GM19324 (cell line): ENCODE results near the gene CXCL16.
A peak's percentile ranks its signal among the peaks of the same experiment; 100 is the strongest.

ENCODE experiments used
- ATAC-seq: cut with Tn5 transposase; IDR thresholded peaks from one replicate; pipeline ENCODE4 v1.9.1; 2021; ENCODE audit warnings: mild to moderate bottlenecking, moderate library complexity; ENCODE audit not compliant: unreplicated experiment, low FRiP score

The CXCL16 gene

DNA sequence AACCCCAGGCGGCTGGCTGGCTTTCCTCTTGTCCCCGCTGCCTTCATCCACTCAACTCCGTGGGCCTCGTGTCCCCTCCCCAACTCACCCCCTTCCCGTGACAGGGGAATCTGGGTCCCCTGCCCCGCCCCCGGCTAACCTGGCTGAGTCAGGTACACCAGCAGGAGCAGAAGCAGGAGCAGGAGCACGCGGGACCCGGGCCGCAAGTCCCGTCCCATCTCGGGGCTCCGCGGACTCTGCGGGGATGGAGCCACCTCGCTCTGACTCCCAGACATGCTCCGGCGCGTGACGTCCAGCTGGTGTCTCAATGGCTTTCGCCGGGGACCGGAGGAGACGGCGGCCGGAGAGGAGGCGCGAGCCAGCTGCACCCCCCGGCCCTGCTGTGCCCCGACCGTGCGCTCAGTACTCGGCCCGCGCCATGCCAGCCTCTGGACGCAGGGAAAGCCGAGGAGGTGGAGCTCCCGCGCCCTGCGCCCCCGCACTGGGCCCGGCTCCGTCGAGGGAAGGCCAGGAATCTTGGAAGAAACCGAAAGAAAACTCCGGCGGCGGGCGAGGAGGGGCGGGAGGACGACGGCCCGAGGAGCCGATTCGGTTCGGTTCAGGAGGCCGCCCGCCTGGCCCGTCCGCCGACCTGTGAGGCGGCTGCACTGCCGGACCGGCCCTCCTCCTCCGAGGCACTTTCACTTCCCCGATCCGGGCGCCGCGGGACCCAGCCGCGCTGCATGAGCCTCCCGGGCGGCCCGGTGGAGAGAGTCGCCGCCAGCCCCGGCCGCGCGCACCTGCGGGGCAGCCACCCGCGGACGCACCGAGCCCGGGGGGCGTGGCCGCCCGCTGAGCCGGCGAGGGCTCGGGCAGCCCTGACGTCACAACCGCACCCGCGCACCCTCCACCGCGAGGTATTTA, at the start of gene CXCL16, which contains the start of gene ZMYND15:
Gene CXCL16 (minus strand): TSS at position 807 of the 903 bp plus-strand sequence. CDS start 589 bp downstream, at position 218.
Gene ZMYND15 (plus strand): TSS at position 712 of the 903 bp plus-strand sequence. CDS start 716 bp downstream, outside the sequence.
- peak; percentile 50 for ATAC-seq

DNA sequence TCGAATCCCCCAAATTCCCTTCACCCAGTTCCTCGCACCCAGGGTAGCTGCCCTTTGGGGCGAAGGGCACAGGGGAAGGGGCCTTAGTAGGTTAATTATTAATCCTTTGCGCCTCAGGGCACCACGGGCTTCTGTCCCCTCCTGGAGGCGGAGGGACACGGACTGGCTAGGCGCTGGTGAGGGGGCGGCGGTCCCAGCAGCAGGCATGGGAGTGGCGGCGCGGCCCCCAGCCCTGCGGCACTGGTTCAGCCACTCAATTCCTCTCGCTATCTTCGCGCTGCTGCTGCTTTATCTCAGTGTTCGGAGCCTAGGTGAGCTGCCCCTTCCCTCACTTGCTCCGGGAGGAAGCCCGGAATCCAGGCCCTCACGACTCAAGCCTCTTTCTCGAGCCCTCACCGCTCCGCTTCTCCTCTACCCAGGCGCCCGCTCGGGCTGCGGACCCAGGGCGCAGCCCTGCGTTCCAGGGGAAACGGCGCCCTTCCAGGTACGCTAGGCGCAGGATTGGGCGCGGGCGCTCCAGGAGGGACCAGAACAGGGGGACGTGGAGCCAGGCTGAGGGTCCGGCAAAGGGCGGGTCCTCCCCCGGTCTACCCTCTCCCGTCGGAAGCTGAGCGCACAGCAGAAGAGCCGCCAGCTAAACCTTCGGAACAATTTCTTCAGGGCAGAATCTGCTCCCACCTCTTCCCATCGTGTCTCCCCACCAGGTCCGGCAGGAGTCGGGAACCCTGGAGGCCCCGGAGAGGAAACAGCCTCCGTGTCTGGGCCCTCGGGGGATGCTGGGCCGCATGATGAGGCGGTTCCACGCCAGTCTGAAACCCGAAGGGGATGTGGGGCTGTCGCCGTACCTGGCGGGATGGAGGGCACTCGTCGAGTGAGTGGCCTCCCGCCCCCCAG, 49.3 kb upstream of the CXCL16 start, which contains the start of gene GLTPD2:
Gene GLTPD2 (plus strand): TSS at position 158 of the 894 bp plus-strand sequence. CDS start 48 bp downstream, at position 206.
- no peak for ATAC-seq

GRCh38 chr17:4788159-4788806, 48.6 kb upstream of the CXCL16 start:
- ATAC-seq: no peak

GRCh38 chr17:4786516-4786915, 46.8 kb upstream of the CXCL16 start:
- no peak for ATAC-seq

DNA sequence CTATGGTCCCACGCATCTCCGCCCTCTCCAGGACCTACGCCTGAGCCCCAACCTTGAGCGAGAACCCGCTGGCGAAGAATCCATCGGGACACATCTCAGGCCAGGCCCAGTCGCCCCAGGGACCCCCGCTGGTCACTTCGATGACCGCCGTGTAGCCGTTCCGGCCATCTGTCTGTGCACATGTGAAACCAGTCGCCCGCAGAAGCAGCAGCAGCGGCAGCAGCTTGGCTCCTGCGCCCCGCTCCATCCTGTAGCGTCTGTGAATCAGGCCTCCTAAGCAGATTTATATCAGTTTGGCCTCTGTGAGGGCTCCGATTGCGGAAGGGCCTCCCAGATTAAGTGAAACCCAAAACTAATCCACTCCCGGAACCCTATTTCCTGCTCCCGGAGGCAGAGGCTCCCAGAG, 46.4 kb upstream of the CXCL16 start, which contains the start of gene VMO1:
Gene VMO1 (minus strand): TSS at position 259 of the 406 bp plus-strand sequence. CDS start 12 bp downstream, at position 247.
- no peak for ATAC-seq

DNA sequence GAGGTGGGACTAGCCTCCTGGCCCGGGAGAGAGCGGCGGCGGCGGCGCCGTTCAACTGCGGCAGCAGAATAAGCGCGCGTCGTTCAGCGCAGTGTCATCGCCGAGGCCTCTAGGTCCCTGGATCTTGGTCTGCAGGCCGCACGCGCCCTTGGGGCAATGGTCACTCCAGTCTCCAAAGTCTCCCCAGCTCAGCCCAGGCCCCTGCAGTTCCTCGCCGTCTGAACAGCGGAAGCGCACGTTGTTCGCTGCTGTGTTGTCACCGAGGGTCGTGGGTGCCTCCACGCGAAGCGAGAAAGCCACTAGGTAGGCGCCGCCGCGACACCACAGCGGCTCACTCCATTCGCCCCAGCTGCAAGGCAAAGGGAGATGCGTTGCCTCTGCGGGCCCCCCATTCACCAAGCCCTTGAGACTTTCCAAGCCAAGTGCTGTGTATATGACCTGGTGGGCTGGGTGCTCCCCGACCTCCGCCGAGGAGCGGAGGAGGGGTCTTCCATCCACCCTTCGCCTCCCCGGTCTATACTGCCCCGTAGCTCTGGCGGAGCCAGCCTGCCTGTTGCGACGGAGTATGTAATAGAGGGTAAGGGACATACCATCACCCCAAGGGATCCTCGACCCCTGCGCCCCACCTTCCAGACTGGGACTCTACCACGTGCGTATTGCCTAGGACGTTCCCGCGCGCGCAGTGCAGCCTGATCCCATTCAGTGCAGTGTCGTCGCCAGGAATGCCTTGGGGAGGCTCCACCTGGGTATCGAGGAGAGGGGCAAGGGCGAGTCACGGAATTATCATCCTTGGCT, 45.8 kb upstream of the CXCL16 start:
- no peak for ATAC-seq

DNA sequence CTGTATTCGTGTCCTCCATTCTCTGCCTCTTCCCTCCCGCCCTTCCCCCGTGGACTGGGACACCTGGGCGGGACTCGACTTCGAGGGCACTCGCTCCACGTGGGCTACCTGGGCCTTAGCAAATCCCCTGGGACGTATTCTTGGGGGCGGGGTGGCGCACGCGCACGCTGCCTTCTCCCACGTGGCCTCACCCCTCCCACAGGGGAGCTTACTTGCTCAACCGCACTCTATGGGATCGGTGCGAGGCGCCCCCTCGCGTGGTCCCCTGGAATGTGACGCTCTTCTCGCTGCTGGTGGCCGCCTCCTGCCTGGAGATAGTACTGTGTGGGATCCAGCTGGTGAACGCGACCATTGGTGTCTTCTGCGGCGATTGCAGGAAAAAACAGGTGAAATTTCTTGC, 42.9 kb upstream of the CXCL16 start:
- no peak for ATAC-seq

- ATAC-seq: no peak
These were observed 40.7 kb upstream of the CXCL16 start for GRCh38 chr17:4780325-4780955.

DNA sequence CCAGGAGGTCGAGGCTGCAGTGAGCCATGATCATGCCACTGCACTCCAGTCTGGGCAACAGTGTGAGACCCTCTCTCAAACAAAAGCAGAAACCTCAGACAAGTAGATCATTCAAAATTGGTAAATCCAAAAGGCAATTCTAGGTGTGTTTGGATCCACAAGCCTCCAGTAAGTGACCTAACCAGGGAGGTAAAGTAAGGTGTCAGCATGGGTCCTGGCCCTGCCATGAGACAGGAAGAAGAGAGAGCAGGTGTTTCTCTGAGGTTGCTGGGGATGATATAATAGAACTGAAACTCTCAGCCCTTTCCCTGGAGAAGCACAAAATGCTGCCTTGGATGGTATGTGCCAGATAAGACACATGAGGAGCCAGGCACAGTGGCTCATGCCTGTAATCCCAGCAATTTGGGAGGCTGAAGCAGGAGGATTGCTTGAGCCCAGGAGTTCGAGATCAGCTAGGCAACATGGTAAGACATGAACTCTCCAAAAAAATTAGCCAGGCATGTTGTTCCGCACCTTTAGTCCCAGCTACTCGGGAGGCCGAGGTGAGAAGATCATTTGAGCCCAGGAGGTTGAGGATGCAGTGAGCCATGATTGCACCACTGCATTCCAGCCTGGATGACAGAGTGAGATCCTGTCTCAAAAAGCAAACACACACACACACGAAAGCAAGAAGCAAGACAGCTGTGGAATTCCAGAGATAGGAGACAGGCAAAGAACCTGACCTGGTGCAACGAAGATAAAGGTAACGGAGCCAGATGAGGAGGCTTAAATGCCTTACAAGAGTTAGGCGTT, 38.4 kb upstream of the CXCL16 start:
- ATAC-seq: no peak

DNA sequence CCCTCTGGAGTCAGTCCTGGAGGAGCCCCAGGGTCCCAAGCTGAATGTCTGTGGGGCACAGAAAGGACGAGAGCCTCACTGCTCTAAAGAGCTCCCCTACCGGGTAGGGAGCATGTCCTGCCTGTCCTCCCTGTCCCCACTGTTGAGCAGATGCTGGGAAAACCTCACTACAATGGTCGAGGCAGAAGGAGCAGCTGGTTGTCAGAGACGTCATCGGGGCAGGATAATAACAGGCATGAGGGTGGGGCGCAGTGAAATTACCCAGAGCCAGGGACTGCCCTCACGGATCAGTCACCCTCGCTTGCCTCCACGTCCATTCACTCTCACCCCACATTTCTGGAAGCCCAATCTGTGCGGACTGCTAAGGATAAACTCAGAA, 32.5 kb upstream of the CXCL16 start:
- no peak for ATAC-seq

DNA sequence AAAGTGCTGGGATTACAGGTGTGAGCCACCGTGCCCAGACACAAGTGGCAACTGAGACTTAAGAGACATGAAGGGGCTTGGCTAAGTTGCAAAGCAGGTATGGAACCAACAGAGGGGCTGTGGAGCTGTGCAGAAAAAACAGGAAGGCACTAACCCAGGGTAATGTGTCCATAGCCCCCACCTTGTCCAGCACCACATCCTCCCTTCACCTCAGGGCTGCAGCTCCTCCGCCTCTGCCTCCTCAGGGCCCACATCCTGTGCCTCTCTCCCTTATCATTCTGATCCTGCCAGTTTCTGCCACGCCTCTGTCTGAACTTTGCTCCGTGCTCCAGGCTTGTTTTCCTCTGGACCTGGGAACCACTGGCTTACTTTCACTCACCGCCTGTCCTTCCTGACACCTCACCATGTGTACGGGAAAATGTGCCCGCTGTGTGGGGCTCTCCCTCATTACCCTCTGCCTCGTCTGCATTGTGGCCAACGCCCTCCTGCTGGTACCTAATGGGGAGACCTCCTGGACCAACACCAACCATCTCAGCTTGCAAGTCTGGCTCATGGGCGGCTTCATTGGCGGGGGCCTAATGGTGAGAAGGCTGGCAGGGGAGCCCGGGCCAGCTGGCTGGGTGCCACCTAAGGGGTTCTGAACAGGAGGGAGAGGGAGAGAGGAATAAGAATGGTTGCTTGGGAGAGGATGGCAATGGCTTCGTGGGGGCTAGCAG, 31.9 kb upstream of the CXCL16 start, which contains the start of gene TM4SF5:
Gene TM4SF5 (plus strand): TSS at position 368 of the 716 bp plus-strand sequence. CDS start 37 bp downstream, at position 405.
- ATAC-seq: no peak

GRCh38 chr17:4769628-4770027, 29.9 kb upstream of the CXCL16 start:
- no peak for ATAC-seq

GRCh38 chr17:4768298-4768697, 28.6 kb upstream of the CXCL16 start:
- ATAC-seq: no peak

- no peak for ATAC-seq
These were observed 27.0 kb upstream of the CXCL16 start for GRCh38 chr17:4766723-4767122.

GRCh38 chr17:4766201-4766600, 26.5 kb upstream of the CXCL16 start:
- ATAC-seq: no peak

DNA sequence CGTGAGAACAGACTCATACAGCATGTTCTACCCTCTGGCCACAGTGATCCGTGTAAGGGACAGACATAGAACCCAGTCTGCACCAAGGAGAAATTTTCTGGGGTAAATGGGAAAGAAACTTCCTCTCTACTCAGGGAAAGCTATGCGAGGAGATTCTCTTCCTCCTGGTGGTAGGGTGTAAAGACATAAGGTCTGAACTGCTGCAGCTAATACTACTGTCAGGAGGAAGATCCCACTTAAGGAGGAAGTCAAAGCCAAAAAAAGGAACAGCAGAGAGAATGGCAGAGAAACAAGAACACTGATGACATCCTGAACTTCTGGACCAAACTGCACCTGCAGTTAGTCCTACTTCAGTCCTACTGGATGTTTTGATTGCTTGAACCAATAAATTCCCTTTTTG, 24.9 kb upstream of the CXCL16 start:
- no peak for ATAC-seq

DNA sequence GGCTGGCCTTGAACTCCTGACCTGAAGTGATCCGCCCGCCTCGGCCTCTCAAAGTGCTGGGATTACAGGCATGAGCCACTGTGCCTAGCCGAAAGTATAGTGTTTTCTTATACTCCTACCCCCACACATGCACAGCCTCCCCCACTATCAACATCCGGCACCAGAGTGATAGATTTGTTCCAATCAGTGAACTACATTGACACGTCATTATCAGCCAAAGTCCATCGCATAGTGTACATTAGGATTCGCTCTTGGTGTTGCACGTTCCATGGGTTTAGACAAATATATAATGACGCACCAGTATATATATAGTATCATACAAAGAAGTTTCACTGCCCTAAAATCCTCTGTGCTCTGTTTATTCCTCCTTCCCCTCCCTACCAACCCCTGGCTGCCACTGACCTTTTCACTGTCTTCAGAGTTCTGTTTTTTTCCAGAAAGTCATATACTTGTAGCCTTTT, 20.1 kb upstream of the CXCL16 start:
- ATAC-seq: no peak
